Activated T-cell treated with anti-CD3 and anti-CD28 coated beads, Interleukin-2, amount 50 U/mL, for 24 hours (primary cell): Measurements from ENCODE around the gene SESN3.
"Not testable (repeated sequence)": the region's sequence is repeated elsewhere in the genome, so short reads cannot be mapped to it uniquely, and the experiment has no call there.

ENCODE experiments used
- DNase-seq: peaks from one replicate; pipeline ENCODE4 v3.0.0-alpha.2; 2020
- H3K27ac Mint-ChIP-seq: 2 replicates; pipeline ENCODE4 v1.8.0; 2020; ENCODE audit warnings: mild to moderate bottlenecking, mixed read lengths
- H3K27me3 Mint-ChIP-seq: 2 replicates; pipeline ENCODE4 v1.8.0; 2020; ENCODE audit warnings: mixed read lengths
- H3K36me3 Mint-ChIP-seq: 2 replicates; pipeline ENCODE4 v1.8.0; 2020; ENCODE audit warnings: low read depth, mixed read lengths
- H3K4me1 Mint-ChIP-seq: 2 replicates; pipeline ENCODE4 v1.8.0; 2020; ENCODE audit warnings: low read depth, mixed read lengths
- H3K4me3 Mint-ChIP-seq: 2 replicates; pipeline ENCODE4 v1.8.0; 2020; ENCODE audit warnings: mild to moderate bottlenecking, moderate library complexity, mixed read lengths
- H3K9me3 Mint-ChIP-seq: 2 replicates; pipeline ENCODE4 v1.8.0; 2020; ENCODE audit warnings: mixed read lengths

SESN3 gene

DNA sequence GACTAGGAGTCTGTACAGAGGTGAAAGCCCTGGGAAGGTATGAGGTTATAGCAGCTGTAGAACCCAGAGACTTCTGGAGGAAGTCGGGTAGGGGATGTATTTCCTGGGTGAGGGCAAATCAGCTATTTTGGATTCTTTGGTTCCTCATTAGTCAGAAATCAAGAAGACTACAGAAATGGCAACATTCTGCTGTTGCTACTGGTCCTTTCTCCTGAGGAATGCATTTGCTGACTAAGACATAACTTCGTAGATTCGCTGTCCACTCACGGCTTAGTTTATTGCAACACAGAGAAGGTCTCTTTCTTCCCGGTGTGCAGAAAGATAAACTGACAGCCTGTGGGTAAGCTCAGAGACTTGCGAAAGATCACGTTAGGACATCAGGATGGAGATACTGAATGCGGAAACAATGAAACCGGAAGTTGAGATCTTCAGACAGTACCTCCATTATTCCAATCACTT is 25.3 kb upstream of the SESN3 start:
- Mint-ChIP-seq H3K36me3 (no peaks in the 10 kb centered on the region), H3K27ac (no peak overlapping the region), H3K4me3 (no peak overlapping the region), H3K9me3 (no peaks in the 10 kb centered on the region), H3K27me3 (no peaks in the 10 kb centered on the region), H3K4me1 (peaks cover 43% of the 10 kb centered on the region)
- no peak for DNase-seq

- H3K9me3 Mint-ChIP-seq, result no peaks in the 10 kb centered on the region
- no peaks in the 10 kb centered on the region for H3K27me3 Mint-ChIP-seq
- H3K36me3 Mint-ChIP-seq, result no peaks in the 10 kb centered on the region
- H3K4me1 Mint-ChIP-seq, result peaks cover 43% of the 10 kb centered on the region
- DNase-seq, result no peak
- H3K4me3 Mint-ChIP-seq, result no peak overlapping the region
- no peak overlapping the region for H3K27ac Mint-ChIP-seq
Measured at GRCh38 chr11:95255251-95256145, 24.5 kb upstream of the SESN3 start.

DNA sequence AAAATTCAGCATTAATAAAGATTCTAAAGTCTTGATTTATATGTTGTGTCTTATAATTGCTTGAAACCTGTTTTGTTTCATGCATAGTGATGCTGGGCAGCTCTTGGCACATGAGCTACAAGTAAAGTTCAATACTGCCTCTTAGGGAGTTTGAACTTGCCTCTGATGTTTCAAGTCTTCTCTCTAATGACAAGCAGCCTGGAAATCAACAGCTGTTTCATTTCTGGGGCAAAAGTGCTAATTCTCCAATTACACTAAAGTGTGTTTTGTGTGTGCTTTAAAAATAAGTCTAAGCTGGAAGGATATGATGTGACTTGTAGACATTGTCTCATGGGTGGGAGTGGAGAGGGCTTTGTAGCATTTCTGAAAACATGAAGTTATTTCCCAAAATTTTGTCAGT is 23.7 kb upstream of the SESN3 start:
- Mint-ChIP-seq H3K9me3 (no peaks in the 10 kb centered on the region), H3K27ac (peak overlapping the region; percentile 65), H3K4me1 (peaks cover 43% of the 10 kb centered on the region), H3K36me3 (no peaks in the 10 kb centered on the region), H3K4me3 (no peak overlapping the region), H3K27me3 (no peaks in the 10 kb centered on the region)
- no peak for DNase-seq

DNA sequence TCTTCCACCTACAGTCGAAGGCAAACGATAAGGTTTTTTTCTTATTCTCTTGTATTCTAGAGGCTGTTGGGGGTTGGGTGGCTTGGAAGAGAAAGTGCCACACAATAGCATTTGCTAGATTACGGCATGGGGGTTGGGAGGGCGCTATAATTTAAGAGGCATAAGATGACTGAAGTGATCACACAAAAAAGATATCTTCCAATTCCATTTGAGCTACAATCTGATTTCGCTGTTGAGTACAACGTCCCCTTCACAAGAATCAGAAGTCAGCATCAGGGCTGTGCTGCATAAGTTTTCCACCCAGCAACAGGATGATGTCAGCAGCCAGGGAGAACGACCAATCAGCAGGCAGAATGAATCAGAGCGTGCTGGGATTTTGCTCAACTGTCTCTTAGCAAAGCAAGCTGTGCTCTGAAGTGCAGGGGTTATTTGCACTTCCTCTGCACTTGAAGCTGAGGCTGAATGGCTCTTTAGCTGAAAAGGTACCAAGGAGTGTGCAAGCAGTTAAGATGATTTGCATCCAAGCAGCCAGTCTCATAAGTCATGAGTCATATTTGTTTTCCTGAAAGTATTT is 23.2 kb upstream of the SESN3 start:
- H3K36me3 Mint-ChIP-seq, result no peaks in the 10 kb centered on the region
- H3K4me1 Mint-ChIP-seq, result peaks cover 44% of the 10 kb centered on the region
- H3K9me3 Mint-ChIP-seq, result no peaks in the 10 kb centered on the region
- H3K27ac Mint-ChIP-seq, result peak overlapping the region; percentile 91
- peak overlapping the region; percentile 77 for H3K4me3 Mint-ChIP-seq
- DNase-seq, result peak; percentile 74
- no peaks in the 10 kb centered on the region for H3K27me3 Mint-ChIP-seq

- no peak for DNase-seq
- Mint-ChIP-seq H3K36me3 (no peaks in the 10 kb centered on the region), H3K4me3 (no peak overlapping the region), H3K4me1 (peaks cover 52% of the 10 kb centered on the region), H3K27ac (no peak overlapping the region), H3K27me3 (no peaks in the 10 kb centered on the region), H3K9me3 (no peaks in the 10 kb centered on the region)
Measured at GRCh38 chr11:95253141-95253540, 22.1 kb upstream of the SESN3 start.

DNA sequence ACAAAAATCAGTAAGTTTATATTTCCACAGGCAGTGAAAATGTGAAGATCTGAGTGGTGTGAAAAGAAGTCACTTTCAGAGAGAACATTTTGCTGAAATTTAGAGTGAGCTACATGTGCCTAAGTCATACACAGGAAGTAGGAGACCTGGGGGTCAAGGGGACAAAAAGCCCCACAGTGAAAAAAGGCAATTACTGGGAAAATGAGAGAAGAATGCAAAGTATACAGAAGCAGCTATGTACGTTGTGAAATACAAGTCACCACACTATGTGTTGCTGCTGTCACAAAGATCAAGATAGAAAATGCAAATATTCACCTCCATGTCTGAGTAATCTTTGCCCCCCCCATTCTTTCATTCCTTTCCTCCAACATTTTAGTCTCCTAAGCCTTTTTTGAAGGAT is 21.6 kb upstream of the SESN3 start:
- Mint-ChIP-seq H3K4me1 (peaks cover 57% of the 10 kb centered on the region), H3K27me3 (no peaks in the 10 kb centered on the region), H3K4me3 (no peak overlapping the region), H3K27ac (no peak overlapping the region), H3K36me3 (no peaks in the 10 kb centered on the region), H3K9me3 (no peaks in the 10 kb centered on the region)
- DNase-seq, result no peak

DNA sequence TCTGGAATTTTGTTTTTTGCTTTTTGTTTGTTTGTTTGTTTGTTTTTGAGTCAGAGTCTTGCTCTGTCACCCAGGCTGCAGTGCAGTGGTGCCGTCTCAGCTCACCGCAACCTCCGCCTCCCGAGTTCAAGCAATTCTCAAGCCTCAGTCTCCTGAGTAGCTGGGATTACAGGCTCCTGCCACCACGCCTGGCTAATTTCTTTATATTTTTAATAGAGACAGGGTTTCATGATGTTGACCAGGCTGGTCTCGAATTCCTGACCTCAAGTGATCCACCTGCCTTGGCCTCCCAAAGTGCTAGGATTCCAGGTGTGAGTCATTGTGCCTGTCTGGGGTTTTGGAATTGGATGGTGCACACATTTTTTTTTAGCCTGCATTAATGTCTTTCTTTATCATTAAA is 20.9 kb upstream of the SESN3 start:
- not testable (repeated sequence) for H3K4me3 Mint-ChIP-seq, H3K27me3 Mint-ChIP-seq, H3K36me3 Mint-ChIP-seq, H3K9me3 Mint-ChIP-seq, H3K27ac Mint-ChIP-seq, DNase-seq
- peaks cover 60% of the 10 kb centered on the region for H3K4me1 Mint-ChIP-seq

DNA sequence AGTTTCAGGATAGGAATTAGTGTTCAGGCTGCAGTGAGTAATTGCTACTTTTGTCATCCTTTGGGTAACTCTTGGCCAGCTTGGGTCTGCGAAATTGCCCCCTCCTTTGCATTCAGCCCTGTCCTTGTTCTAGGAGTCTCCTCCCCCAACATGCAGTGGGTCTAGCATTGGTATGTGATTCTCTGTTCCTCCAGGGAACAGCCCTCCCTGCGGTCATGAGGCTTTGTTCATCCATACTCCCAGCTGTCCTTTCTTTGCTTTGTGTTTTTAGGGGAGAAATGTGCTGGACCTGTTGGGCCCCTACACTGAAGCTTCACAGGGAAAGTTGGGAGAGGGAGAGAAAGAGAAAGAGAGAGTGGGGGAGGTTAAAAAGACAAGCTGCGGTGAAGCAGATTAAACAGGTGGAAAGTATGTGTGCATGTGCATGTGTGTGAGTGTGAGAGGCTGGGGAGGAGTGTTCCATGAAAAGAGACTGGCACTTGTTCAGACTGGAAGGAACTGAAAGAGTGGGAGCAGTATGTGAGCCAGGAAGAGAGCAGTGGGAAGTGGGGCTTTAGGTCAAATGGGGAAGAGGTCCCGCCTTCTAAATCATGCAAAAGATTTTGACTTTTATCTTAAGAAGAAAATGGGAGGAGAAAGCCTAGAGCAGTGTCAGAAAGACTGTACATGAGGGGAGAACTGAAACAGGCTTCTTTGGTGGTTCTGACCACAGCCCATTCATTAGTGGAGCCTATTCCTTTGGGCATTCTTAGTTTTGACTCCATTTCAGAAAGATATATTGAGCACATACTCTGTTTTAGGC is 17.9 kb upstream of the SESN3 start:
- Mint-ChIP-seq H3K4me3 (no peak overlapping the region), H3K4me1 (peaks cover 46% of the 10 kb centered on the region), H3K36me3 (no peaks in the 10 kb centered on the region), H3K27me3 (no peaks in the 10 kb centered on the region), H3K27ac (peak overlapping the region; percentile 12), H3K9me3 (no peaks in the 10 kb centered on the region)
- no peak for DNase-seq

DNA sequence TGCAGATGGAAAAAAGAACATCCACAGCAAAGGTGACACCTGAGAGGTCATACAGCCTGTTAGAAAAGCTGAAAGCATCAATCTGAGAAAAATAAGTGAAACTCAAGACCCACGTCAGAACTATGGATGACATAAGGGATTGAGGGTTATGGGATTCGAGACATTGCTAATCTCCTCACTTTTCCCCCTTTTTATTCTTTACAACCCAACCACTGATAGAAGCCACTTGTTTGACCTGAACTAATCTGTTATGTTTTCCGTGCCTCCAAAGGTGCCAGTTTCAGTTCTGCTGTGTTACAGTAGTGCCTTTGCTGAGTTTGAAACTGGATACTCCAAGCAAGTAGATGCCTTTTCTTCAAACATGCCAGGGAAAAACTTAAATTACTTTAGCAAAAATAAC is 16.9 kb upstream of the SESN3 start:
- no peak overlapping the region for H3K27ac Mint-ChIP-seq
- no peaks in the 10 kb centered on the region for H3K9me3 Mint-ChIP-seq
- no peaks in the 10 kb centered on the region for H3K36me3 Mint-ChIP-seq
- DNase-seq, result no peak
- no peak overlapping the region for H3K4me3 Mint-ChIP-seq
- no peaks in the 10 kb centered on the region for H3K27me3 Mint-ChIP-seq
- peaks cover 37% of the 10 kb centered on the region for H3K4me1 Mint-ChIP-seq

GRCh38 chr11:95247127-95247684 is 16.2 kb upstream of the SESN3 start:
- no peaks in the 10 kb centered on the region for H3K27me3 Mint-ChIP-seq
- H3K9me3 Mint-ChIP-seq, result no peaks in the 10 kb centered on the region
- H3K27ac Mint-ChIP-seq, result no peak overlapping the region
- no peak overlapping the region for H3K4me3 Mint-ChIP-seq
- no peak for DNase-seq
- peaks cover 30% of the 10 kb centered on the region for H3K4me1 Mint-ChIP-seq
- H3K36me3 Mint-ChIP-seq, result no peaks in the 10 kb centered on the region

GRCh38 chr11:95245581-95245980 is 14.6 kb upstream of the SESN3 start:
- Mint-ChIP-seq H3K9me3 (no peaks in the 10 kb centered on the region), H3K27ac (no peak overlapping the region), H3K27me3 (no peaks in the 10 kb centered on the region), H3K4me1 (peaks cover 30% of the 10 kb centered on the region), H3K4me3 (no peak overlapping the region), H3K36me3 (no peaks in the 10 kb centered on the region)
- no peak for DNase-seq

DNA sequence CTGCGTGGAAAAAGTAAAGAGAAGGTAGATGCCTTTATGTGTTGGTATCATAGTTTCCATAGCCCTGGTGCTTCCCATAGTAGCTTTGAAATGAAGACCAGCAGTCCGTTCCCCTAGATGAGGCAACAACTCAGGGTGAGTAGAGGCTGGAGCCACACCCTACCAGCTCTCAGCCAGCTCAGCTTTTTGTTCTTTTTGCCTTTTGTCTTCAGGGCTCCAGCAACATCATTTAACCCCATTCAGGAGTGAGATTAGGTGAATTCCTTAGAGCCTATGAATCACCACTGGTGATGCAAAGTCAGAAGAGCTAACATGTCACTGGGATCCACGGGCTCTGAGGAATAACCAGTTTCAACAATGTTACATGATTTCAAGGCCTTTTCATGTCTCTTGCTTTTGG is 14.0 kb upstream of the SESN3 start:
- H3K4me3 Mint-ChIP-seq, result no peak overlapping the region
- no peak for DNase-seq
- H3K9me3 Mint-ChIP-seq, result no peaks in the 10 kb centered on the region
- H3K36me3 Mint-ChIP-seq, result no peaks in the 10 kb centered on the region
- no peaks in the 10 kb centered on the region for H3K27me3 Mint-ChIP-seq
- H3K27ac Mint-ChIP-seq, result no peak overlapping the region
- peaks cover 30% of the 10 kb centered on the region for H3K4me1 Mint-ChIP-seq

DNA sequence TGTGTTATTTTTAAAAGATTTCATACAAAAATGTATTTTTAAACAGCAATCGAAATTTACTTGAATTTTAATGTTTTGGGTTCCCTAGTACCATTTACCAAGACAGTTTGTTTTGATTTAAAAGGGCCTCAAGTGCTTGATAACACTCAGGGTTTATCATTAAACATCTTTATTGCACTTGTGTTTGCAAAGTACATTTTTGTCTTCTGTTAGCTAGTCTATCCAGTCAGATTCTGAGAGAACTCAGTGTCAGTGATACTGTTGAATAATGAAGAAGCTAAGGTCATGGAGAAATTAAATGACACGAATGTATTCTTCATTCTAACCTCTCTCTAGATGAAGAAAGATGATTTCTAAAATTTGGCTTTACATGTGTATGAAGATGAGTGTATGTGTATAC is 12.7 kb upstream of the SESN3 start:
- no peak for DNase-seq
- no peaks in the 10 kb centered on the region for H3K36me3 Mint-ChIP-seq
- H3K4me1 Mint-ChIP-seq, result peaks cover 24% of the 10 kb centered on the region
- H3K27me3 Mint-ChIP-seq, result no peaks in the 10 kb centered on the region
- no peak overlapping the region for H3K27ac Mint-ChIP-seq
- no peak overlapping the region for H3K4me3 Mint-ChIP-seq
- no peaks in the 10 kb centered on the region for H3K9me3 Mint-ChIP-seq

DNA sequence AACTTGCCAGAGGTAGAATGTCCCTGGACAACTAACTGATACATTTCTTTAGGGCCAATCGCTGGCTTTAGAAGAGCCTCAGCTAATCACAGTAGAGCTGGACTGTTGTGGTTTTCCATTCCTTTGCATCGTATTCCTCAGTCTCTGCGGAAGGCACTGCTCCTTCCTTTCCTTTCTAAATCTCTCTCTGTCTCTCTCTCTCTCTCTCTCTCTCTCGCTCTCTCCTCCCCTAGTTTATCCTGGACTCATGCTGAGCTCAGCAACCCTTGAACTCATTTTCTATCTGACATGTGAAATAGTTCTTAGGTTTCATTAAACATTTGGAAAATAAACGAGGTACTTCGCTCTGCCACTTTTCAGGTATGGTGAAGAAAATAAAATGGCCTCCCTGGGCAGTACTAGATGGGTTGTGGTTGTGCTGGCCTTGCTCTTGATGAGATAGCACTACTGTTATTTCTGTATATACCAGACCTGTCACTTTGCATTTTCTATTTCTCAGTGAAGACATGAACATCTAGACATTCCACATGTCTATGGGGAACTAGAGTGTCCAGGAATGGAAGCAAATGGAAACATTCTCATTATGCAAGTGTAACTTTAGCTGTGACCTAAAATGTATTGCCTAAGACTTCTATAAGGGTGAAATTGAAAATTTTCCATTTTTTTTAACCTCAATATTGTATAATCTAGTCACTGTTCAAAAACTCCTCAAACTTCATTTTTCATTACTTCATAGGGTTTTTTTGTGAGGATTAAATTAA is 12.0 kb upstream of the SESN3 start:
- H3K4me3 Mint-ChIP-seq, result no peak overlapping the region
- no peaks in the 10 kb centered on the region for H3K27me3 Mint-ChIP-seq
- no peaks in the 10 kb centered on the region for H3K36me3 Mint-ChIP-seq
- no peak for DNase-seq
- H3K27ac Mint-ChIP-seq, result no peak overlapping the region
- H3K4me1 Mint-ChIP-seq, result peaks cover 20% of the 10 kb centered on the region
- no peaks in the 10 kb centered on the region for H3K9me3 Mint-ChIP-seq
